Activated CD8-positive, alpha-beta memory T cell treated with anti-CD3 and anti-CD28 coated beads for 24 hours (primary cell): ENCODE results near the gene UBE2G1.

Experiments used
- DNase-seq: peaks from one replicate; pipeline ENCODE4 v3.0.0-alpha.2; 2020

Gene UBE2G1

DNA sequence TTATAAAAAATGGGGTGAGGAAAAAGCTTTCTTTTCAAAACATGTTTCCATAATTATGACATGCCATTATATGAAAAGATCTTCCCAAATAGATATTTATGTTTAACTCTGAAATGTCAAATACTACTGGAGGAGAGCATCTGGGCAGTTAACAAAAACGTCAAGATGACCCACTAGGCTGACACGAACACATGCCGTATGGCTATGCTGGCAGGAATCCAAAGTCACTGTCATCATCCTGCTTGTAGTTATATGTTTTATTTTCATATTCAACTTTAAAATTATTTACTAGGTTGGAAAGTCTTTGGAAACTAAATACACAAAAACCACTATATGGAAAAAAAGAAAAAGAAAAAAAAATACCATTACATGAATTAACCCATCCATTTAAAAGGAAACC, 130.0 kb downstream of the UBE2G1 start:
- no peak for DNase-seq

DNA sequence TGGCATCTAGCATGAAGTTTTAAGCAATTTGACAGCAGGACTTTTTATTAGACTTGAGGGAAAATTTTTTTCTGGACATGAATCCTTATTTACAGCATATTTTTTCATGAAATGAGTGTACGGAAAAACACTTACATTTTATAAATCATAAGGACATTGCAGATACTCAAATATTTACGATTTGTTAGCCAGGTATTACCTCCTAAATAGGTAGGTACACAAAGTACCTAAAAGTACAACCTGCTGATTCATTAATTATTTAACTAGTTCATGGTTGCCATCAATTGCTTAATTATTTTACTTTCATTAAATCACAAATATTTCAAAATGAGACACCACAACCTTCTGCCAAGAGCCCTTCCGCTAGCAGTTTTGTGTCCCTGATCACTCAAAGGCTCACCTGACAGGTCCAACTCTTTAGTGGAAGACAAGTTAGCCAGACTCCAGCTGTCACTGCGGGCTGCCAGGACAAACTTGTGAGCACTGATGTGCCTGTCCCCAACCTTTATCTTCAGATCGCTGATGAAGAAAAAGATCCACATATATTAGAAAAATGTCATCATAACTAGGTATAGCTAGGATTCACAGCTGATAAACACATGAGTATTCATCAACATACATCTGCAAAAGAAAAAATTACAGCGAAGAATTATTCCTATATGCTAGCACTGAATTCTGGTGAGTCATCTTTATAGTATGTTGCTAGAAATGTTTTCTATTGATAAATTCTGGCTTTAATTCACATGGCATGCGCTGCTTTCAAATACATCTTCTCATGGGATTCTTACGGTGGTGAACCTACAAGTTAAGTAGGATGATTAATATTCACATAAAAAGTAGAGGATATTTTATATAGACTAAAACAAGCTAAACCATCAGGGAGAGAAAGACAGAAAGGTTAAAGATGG, 130.8 kb downstream of the UBE2G1 start:
- DNase-seq: no peak

DNA sequence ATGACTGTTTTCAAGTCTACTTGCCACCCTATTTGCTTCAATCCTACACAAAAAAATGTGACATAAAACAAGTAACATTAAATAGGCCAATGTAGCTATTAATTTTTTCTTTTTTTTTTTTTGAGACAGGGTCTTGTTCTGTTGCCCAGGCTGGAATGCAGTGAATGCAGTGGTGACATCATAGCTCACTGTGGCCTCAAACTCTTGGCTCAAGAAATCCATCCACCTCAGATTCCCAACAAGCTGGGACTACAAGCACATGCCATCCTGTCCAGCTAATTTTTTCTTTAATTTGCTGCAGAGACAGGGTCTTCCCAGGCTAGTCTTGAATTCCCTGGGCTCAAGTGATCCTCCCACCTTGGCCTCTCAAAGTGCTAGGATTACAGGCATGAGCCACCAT, 132.1 kb downstream of the UBE2G1 start:
- no peak for DNase-seq

DNA sequence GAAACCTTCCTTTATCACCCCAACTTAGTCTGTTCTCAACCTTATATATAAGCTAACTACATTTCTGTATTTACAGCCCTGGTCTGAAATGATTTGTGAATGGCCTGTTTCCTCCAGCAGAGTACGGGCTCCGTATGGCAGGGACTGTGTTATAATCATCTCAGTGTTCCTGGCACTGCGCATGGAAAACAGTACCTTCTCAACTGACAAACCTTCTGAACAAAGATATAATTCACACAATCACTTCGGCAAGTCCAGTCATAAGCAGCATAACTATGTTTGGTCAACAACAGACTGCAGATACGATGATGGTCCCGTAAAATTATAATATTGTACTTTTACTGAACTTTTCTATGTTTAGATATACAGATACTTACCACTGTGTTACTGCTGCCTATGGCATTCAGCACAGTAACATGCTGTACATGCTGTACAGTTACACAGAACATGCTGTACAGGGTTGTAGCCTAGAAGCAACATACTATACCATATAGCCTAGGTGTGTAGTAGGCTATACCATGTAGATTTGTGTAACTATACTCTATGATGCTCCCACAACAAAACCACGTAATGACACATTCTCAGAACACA, 132.7 kb downstream of the UBE2G1 start:
- DNase-seq: no peak

- peak; percentile 53 for DNase-seq
These were observed 134.2 kb downstream of the UBE2G1 start for GRCh38 chr17:4232168-4232813.

DNA sequence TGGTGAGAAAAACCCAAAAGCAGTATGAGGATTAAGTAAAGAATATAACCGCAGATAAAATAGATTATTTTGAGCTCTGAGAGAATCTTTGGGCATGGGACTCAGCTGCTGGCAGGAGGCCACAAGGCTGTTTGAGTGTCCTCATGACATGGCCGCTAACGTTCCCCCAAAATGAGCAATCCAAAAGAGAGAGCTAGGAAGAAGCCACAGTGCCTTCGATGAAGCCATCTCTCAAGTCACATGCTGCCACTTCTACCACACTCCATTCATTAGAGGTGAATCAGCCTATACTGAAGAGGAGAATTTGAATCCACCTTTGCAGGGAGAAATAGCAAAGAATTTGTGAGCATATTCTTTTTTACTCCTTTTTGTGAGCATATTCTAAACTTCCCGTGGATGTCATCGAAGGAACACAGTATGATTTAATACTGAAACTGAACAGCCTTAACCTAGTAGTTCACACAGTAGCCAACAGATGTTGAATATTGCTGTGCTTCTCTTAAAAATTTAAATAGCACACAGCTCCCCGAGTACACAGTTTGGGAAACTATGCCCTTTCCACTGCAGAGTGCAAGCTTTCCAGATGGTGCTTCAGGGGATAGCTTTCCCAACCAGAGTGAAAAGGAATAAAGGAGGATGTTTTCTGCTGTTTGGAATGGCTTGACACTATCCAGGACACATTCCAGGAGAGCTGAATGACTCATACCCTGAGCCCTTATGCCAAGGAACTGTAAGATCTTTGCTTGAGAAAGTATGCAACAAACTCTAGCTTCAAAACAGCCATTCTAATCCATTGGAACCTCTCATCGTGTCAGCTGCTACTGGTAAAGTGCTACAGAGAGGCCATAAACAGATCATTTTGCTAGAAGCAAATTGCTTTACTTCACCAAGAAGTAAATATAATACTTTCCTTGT, 136.6 kb downstream of the UBE2G1 start:
- peak; percentile 15 for DNase-seq

DNA sequence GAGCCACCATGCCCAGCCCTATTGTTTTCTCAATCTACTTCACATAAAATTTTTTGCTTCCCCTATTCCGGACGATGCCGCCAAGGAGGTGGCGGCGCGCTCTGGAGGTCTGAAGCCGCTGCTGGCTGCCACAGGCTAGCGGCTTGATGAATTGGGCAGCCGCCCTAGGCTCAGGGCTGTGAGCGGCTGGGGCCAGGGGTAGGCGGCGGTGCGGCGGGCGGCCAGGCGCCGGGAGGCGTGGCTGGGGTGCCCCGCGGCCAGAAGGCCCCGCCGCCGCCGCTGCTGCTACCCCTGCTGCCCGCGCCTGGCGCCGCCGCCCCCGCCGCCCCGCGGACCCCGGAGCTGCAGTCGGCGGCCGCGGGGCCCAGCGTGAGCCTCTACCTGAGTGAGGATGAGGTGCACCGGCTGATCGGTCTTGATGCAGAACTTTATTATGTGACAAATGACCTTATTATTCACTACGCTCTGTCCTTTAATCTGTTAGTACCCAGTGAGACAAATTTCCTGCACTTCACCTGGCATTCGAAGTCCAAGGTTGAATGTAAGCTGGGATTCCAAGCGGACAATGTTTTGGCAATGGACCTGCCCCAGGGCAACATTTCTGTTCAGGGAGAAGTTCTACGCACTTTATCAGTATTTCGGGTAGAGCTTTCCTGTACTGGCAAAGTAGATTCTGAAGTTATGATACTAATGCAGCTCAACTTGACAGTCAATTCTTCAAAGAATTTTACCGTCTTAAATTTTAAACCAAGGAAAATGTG, 144.4 kb downstream of the UBE2G1 start:
- peak; percentile 24 for DNase-seq

DNA sequence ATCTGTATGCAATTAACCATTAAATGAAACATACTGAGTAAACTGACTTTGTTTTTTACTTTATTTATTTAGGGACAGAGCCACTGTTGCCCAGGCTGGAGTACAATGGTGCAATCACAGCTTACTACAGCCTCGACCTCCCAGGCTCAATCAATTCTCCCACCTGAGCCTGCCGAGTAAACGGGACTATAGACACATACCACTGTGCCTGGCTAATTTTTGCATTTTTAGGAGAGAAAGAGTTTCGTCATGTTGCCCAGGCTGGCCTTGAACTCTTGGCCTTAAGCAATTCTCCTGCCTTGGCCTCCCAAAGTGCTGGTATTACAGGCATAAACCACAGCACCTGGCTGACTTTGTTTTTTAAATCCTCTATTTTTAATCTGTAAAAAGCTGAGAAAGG, 145.3 kb downstream of the UBE2G1 start:
- no peak for DNase-seq

DNA sequence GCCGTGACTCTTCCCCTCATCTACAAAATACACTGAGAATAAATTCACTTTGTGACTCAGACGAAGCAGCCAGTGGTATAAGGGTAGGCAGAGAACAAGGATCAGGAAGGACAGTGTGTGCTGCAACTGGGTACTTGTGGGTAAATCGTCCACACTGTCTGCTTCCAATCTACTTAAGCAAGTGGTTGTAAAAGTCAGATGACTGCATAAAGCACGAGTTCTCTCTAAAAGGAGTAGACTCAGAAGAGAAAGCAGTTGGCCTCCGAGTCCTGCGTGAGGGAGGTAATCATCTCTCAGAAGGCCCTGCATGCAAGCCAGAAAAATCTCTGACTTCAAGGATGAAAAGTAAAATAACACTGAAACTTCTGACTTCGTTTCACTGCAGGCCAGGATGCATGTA, 145.8 kb downstream of the UBE2G1 start:
- DNase-seq: no peak
